Mononuclear cell (primary cell): ENCODE data around the gene SLC6A15. TPM values are rescaled to one million over a fixed set of nuclear protein-coding genes. Genes with fewer than 3 reads are reported as not detected.

Experiments used
- H3K27me3 ChIP-seq: 2 replicates; pipeline ENCODE4 v1.6.0; 2011; ENCODE audit warnings: low read length, control low read depth; ENCODE audit not compliant: insufficient read depth
- H3K4me1 ChIP-seq: 2 replicates; pipeline ENCODE4 v1.5.1; 2011; ENCODE audit warnings: mild to moderate bottlenecking, low read length, control low read depth; ENCODE audit not compliant: insufficient read depth
- H3K4me3 ChIP-seq: 2 replicates; pipeline ENCODE4 v1.5.1; 2011; ENCODE audit warnings: mild to moderate bottlenecking, low read length, moderate library complexity
- H3K9me3 ChIP-seq: 2 replicates; pipeline ENCODE4 v1.5.1; 2011; ENCODE audit warnings: low read depth, mild to moderate bottlenecking, control low read depth, low read length
- total RNA-seq: library from RNA; depleted of rRNA; stranded (reverse); fragments of >200 nt; gene quantifications from one replicate; pipeline ENCODE4 v1.2.3, GENCODE V29; 2012

Gene SLC6A15
- total RNA-seq, 1 donor = not detected

- no peak overlapping the region for H3K4me3 ChIP-seq
- H3K27me3 ChIP-seq = peaks cover 47% of the 10 kb centered on the region
- H3K9me3 ChIP-seq = no peaks in the 10 kb centered on the region
- no peaks in the 10 kb centered on the region for H3K4me1 ChIP-seq
Measured at GRCh38 chr12:84910549-84911241, 1.9 kb downstream of the SLC6A15 start.

- no peak overlapping the region for H3K4me3 ChIP-seq
- H3K4me1 ChIP-seq = no peaks in the 10 kb centered on the region
- no peaks in the 10 kb centered on the region for H3K9me3 ChIP-seq
- H3K27me3 ChIP-seq = peaks cover 4% of the 10 kb centered on the region
Measured at GRCh38 chr12:84904051-84904450, 8.5 kb downstream of the SLC6A15 start.

- Histone ChIP-seq H3K9me3 (no peaks in the 10 kb centered on the region), H3K4me3 (no peak overlapping the region), H3K4me1 (no peaks in the 10 kb centered on the region), H3K27me3 (no peaks in the 10 kb centered on the region)
Measured at GRCh38 chr12:84891106-84891838, 21.3 kb downstream of the SLC6A15 start.

GRCh38 chr12:84889818-84890217 is 22.8 kb downstream of the SLC6A15 start:
- Histone ChIP-seq H3K4me1 (no peaks in the 10 kb centered on the region), H3K9me3 (no peaks in the 10 kb centered on the region), H3K27me3 (no peaks in the 10 kb centered on the region), H3K4me3 (no peak overlapping the region)

GRCh38 chr12:84888861-84889260 is 23.7 kb downstream of the SLC6A15 start:
- Histone ChIP-seq H3K9me3 (no peaks in the 10 kb centered on the region), H3K4me1 (no peaks in the 10 kb centered on the region), H3K27me3 (no peaks in the 10 kb centered on the region), H3K4me3 (no peak overlapping the region)

- Histone ChIP-seq H3K4me3 (no peak overlapping the region), H3K27me3 (no peaks in the 10 kb centered on the region), H3K9me3 (no peaks in the 10 kb centered on the region), H3K4me1 (no peaks in the 10 kb centered on the region)
Measured at GRCh38 chr12:84877340-84877739, 35.3 kb downstream of the SLC6A15 start.

GRCh38 chr12:84875241-84875640 is 37.4 kb downstream of the SLC6A15 start:
- H3K4me3 ChIP-seq = no peak overlapping the region
- H3K9me3 ChIP-seq = no peaks in the 10 kb centered on the region
- H3K27me3 ChIP-seq = no peaks in the 10 kb centered on the region
- H3K4me1 ChIP-seq = no peaks in the 10 kb centered on the region

- no peaks in the 10 kb centered on the region for H3K27me3 ChIP-seq
Measured at GRCh38 chr12:84874825-84875139, 37.8 kb downstream of the SLC6A15 start.

GRCh38 chr12:84874125-84874824 is 38.3 kb downstream of the SLC6A15 start:
- Histone ChIP-seq H3K9me3 (no peaks in the 10 kb centered on the region), H3K4me1 (no peaks in the 10 kb centered on the region), H3K4me3 (no peak overlapping the region), H3K27me3 (no peaks in the 10 kb centered on the region)

More at GRCh38 chr12:84874825-84875139, 37.8 kb downstream of the SLC6A15 start:
- no peak overlapping the region for H3K4me3 ChIP-seq
- H3K4me1 ChIP-seq = no peaks in the 10 kb centered on the region
- H3K9me3 ChIP-seq = no peaks in the 10 kb centered on the region

GRCh38 chr12:84862186-84862585 is 50.4 kb downstream of the SLC6A15 start:
- H3K4me3 ChIP-seq = no peak overlapping the region
- no peaks in the 10 kb centered on the region for H3K9me3 ChIP-seq
- no peaks in the 10 kb centered on the region for H3K4me1 ChIP-seq
- H3K27me3 ChIP-seq = no peaks in the 10 kb centered on the region

- Histone ChIP-seq H3K4me1 (no peaks in the 10 kb centered on the region), H3K4me3 (no peak overlapping the region), H3K9me3 (no peaks in the 10 kb centered on the region), H3K27me3 (no peaks in the 10 kb centered on the region)
Measured at GRCh38 chr12:84860718-84861117, 51.9 kb downstream of the SLC6A15 start.

- H3K4me3 ChIP-seq = no peak overlapping the region
Measured at GRCh38 chr12:84858796-84859195, 53.8 kb downstream of the SLC6A15 start.

GRCh38 chr12:84857525-84858208 is 54.9 kb downstream of the SLC6A15 start:
- no peaks in the 10 kb centered on the region for H3K27me3 ChIP-seq
- H3K4me1 ChIP-seq = no peaks in the 10 kb centered on the region
- no peak overlapping the region for H3K4me3 ChIP-seq
- H3K9me3 ChIP-seq = no peaks in the 10 kb centered on the region

More at GRCh38 chr12:84858796-84859195, 53.8 kb downstream of the SLC6A15 start:
- Histone ChIP-seq H3K27me3 (no peaks in the 10 kb centered on the region), H3K4me1 (no peaks in the 10 kb centered on the region), H3K9me3 (no peaks in the 10 kb centered on the region)

- no peaks in the 10 kb centered on the region for H3K27me3 ChIP-seq
- no peak overlapping the region for H3K4me3 ChIP-seq
- H3K9me3 ChIP-seq = no peaks in the 10 kb centered on the region
- H3K4me1 ChIP-seq = no peaks in the 10 kb centered on the region
Measured at GRCh38 chr12:84856156-84856900, 56.3 kb downstream of the SLC6A15 start.
